Prostate gland (tissue), 2 donors: ENCODE data around the gene DNAI2. TPM values are rescaled to one million over a fixed set of nuclear protein-coding genes. Genes with fewer than 3 reads are reported as not detected.

Experiments used
- DNase-seq: peaks from one replicate; pipeline ENCODE4 v3.0.0-alpha.2; 2019; ENCODE audit warnings: low spot score
- H3K27ac ChIP-seq, 2 donors: fragments of 200-600 bp; sonication (generic); 2 replicates each; pipeline ENCODE4 v1.5.1; 2017 to 2019
- H3K27me3 ChIP-seq: fragments of 200-600 bp; sonication (generic); replicated peaks from 2 replicates; pipeline ENCODE4 v1.5.1; 2019; ENCODE audit not compliant: insufficient read depth
- H3K36me3 ChIP-seq, 2 donors: fragments of 200-600 bp; sonication (generic); 1 replicate in 1 of 2; 2 replicates in 1 of 2; pipeline versions ENCODE4 v1.5.1 to v1.8.1; 2017 to 2019
- H3K4me1 ChIP-seq: fragments of 200-600 bp; sonication (generic); replicated peaks from 2 replicates; pipeline ENCODE4 v1.5.1; 2019
- H3K4me3 ChIP-seq, 2 donors: fragments of 200-600 bp; sonication (generic); 2 replicates each; pipeline ENCODE4 v1.5.1; 2017 to 2019
- H3K9me3 ChIP-seq: fragments of 200-600 bp; sonication (generic); 2 replicates; pipeline ENCODE4 v1.5.1; 2017
- POLR2A ChIP-seq: fragments of 450-650 bp; IDR thresholded peaks from one replicate; pipeline ENCODE4 v1.6.1; 2016; ENCODE audit warnings: antibody characterized with exemption, mild to moderate bottlenecking
- POLR2AphosphoS5 ChIP-seq: sonication (generic); formaldehyde crosslinking; IDR thresholded peaks from one replicate; pipeline ENCODE4 v1.6.1; 2017; ENCODE audit warnings: antibody characterized with exemption
- WGBS: methylation state at CpG from one replicate; pipeline ENCODE4 v1.1.5; 2018; 5-methylcytosine and 5-hydroxymethylcytosine counted together
- intact Hi-C: fragments of 100-400 bp; cut with DNase I; formaldehyde crosslinking; loops from one replicate; pipeline ENCODE4 v1.14.2; 2022
- total RNA-seq, 2 donors: library from RNA; depleted of rRNA; stranded (reverse); fragments of >200 nt; gene quantifications; one replicate each; pipeline ENCODE4 v1.1.0, GENCODE V29; 2016
- TF ChIP-seq, protein P1 (sequence below), 4 experiments: fragments of 200-600 bp in 2 of 4; fragments of 450-650 bp in 2 of 4; sonication (generic) in 2 of 4; IDR thresholded peaks; 1 replicate in 3 of 4; 2 replicates in 1 of 4; pipeline ENCODE4 v1.5.1; 2016 to 2019; ENCODE audit warnings: antibody characterized with exemption in 4 of 4, mild to moderate bottlenecking in 2 of 4, moderate library complexity in 2 of 4

DNAI2 gene
- total RNA-seq, 2 donors from 2014 or later, result 4.3 TPM; not detected in 1

DNA sequence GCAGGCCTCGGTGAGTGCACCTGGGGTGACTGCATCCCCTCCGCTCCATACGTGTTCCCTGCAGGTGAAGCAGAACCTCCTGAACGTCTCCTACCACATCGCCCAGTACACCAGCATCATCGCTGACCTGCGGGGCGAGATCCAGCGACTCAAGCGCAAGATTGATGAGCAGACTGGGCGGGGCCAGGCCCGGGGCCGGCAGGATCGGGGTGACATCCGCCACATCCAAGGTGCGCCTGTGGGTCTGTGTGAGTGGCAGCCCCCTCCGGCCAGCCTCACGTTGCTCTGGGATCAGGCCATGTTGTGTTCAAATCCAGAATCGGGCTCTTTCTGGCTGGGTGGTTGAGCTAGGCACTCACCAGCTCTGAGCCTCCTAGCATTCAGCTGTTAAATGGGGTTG, 75.1 kb downstream of the DNAI2 start:
- TF ChIP-seq, protein P1, sequence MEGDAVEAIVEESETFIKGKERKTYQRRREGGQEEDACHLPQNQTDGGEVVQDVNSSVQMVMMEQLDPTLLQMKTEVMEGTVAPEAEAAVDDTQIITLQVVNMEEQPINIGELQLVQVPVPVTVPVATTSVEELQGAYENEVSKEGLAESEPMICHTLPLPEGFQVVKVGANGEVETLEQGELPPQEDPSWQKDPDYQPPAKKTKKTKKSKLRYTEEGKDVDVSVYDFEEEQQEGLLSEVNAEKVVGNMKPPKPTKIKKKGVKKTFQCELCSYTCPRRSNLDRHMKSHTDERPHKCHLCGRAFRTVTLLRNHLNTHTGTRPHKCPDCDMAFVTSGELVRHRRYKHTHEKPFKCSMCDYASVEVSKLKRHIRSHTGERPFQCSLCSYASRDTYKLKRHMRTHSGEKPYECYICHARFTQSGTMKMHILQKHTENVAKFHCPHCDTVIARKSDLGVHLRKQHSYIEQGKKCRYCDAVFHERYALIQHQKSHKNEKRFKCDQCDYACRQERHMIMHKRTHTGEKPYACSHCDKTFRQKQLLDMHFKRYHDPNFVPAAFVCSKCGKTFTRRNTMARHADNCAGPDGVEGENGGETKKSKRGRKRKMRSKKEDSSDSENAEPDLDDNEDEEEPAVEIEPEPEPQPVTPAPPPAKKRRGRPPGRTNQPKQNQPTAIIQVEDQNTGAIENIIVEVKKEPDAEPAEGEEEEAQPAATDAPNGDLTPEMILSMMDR (IDR thresholded peaks at IDR 0.05), result no peak
- no peak for TF ChIP-seq POLR2AphosphoS5
- TF ChIP-seq POLR2A, result no peak
- Histone ChIP-seq H3K9me3 (no peaks in the 10 kb centered on the region), H3K4me1 (no peaks in the 10 kb centered on the region), H3K27me3 (peaks cover 16% of the 10 kb centered on the region), H3K27ac (no peak overlapping the region), H3K4me3 (no peak overlapping the region), H3K36me3 (no peaks in the 10 kb centered on the region)
- DNase-seq, result no peak
- intact Hi-C loops, result no loop called here
- 75% methylated on average over 18 of the region's 19 CpGs for WGBS

- Histone ChIP-seq H3K4me3 (no peak overlapping the region), H3K9me3 (no peaks in the 10 kb centered on the region), H3K27ac (no peak overlapping the region), H3K27me3 (peaks cover 26% of the 10 kb centered on the region), H3K36me3 (no peaks in the 10 kb centered on the region), H3K4me1 (no peaks in the 10 kb centered on the region)
- 71% methylated on average over 20 of the region's 20 CpGs for WGBS
- no peak for DNase-seq
- TF ChIP-seq POLR2A, result no peak
- TF ChIP-seq POLR2AphosphoS5, result no peak
- TF ChIP-seq, protein P1 (IDR thresholded peaks at IDR 0.05), result no peak
- intact Hi-C loops, result no loop called here
These were observed 76.5 kb downstream of the DNAI2 start for GRCh38 chr17:74350486-74350885.

DNA sequence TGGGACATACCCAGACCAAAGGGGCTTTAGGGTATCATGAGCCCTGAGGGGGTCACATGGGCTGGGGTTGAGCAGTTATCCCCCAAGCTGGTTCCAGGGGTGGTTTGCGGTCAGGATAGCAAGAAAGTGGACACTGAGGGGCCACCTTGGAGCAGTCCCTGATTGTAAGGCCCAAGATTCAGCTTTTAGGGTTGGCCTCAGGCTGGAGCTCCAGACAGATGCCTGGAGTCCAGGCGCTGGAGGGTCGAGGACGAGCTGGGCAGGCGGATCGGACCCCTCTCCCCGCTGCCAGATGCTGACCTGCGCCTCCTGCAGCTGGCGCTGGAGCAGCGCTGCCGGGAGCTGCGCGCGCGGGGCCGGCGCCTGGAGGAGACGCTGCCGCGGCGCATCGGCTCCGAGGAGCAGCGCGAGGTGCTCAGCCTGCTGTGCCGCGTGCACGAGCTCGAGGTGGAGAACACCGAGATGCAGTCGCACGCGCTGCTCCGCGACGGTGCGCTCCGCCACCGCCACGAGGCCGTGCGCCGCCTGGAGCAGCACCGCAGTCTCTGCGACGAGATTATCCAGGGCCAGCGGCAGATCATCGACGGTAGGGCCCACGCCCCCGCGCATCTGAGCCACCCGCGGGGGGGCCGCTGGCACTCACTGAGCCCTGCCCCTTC, 77.6 kb downstream of the DNAI2 start:
- Histone ChIP-seq H3K27ac (no peak overlapping the region), H3K4me1 (no peaks in the 10 kb centered on the region), H3K4me3 (no peak overlapping the region), H3K27me3 (peaks cover 34% of the 10 kb centered on the region), H3K9me3 (no peaks in the 10 kb centered on the region), H3K36me3 (no peaks in the 10 kb centered on the region)
- 3% methylated on average over 44 of the region's 55 CpGs for WGBS
- intact Hi-C loops, result no loop called here
- TF ChIP-seq, protein P1 (IDR thresholded peaks at IDR 0.05), result no peak
- TF ChIP-seq POLR2AphosphoS5 (no peak), POLR2A (no peak)
- no peak for DNase-seq

DNA sequence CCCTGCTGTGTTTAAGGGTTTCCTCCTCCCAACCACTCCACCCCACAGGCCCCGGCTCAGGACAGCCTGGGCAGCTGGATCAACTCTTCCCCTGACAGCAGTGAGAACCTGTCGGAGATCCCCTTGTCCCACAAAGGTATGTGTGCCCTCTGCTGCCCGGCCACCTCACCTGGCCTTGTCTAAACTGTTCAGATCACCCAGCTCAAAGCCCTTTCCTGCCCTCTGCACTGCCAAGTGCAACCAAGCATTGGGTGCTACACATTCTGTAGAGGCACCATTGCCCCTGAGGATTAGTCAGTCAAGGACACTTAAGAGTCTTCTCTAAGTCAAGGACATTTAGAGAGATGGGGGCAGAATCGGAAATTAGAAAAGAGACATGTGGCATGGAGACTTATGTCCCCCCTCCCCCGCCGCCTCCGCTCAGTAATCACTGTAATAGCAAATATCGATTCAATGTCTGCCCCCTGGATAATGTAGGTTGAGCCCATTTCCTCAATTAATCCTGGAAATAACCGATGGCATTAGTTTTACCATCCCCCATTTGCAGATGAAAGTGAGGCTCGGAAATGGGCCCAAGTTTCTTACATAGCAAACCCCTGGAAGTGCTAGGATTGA, 79.5 kb downstream of the DNAI2 start:
- H3K9me3 ChIP-seq, result no peaks in the 10 kb centered on the region
- intact Hi-C loops, result no loop called here
- TF ChIP-seq, protein P1 (IDR thresholded peaks at IDR 0.05), result no peak
- no peak for TF ChIP-seq POLR2AphosphoS5
- TF ChIP-seq POLR2A, result no peak
- no peak overlapping the region for H3K27ac ChIP-seq
- no peaks in the 10 kb centered on the region for H3K4me1 ChIP-seq
- no peaks in the 10 kb centered on the region for H3K36me3 ChIP-seq
- DNase-seq, result no peak
- no peak overlapping the region for H3K4me3 ChIP-seq
- peaks cover 43% of the 10 kb centered on the region for H3K27me3 ChIP-seq
- WGBS, result 86% methylated on average over 10 of the region's 10 CpGs

DNA sequence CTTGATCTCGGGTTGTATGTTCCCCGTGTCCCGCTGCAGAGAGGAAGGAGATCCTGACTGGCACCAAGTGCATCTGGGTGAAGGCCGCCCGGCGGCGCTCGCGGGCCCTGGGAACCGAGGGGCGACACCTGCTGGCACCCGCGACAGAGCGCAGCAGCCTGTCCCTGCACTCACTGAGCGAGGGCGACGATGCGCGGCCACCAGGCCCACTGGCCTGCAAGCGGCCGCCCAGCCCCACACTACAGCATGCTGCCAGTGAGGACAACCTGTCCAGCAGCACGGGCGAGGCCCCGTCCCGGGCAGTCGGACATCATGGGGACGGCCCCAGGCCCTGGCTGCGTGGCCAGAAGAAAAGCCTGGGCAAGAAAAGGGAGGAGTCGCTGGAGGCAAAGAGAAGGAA, 80.1 kb downstream of the DNAI2 start:
- intact Hi-C loops, result no loop called here
- Histone ChIP-seq H3K9me3 (no peaks in the 10 kb centered on the region), H3K4me3 (no peak overlapping the region), H3K4me1 (no peaks in the 10 kb centered on the region), H3K27me3 (peaks cover 43% of the 10 kb centered on the region), H3K27ac (no peak overlapping the region), H3K36me3 (no peaks in the 10 kb centered on the region)
- DNase-seq, result no peak
- 16% methylated on average over 21 of the region's 29 CpGs for WGBS
- TF ChIP-seq POLR2A, result no peak
- TF ChIP-seq, protein P1 (IDR thresholded peaks at IDR 0.05), result peak in 2 of 4 experiments; percentile 17 to 32
